ENCODE measurements around the gene PARP12.

The PARP12 gene

DNA sequence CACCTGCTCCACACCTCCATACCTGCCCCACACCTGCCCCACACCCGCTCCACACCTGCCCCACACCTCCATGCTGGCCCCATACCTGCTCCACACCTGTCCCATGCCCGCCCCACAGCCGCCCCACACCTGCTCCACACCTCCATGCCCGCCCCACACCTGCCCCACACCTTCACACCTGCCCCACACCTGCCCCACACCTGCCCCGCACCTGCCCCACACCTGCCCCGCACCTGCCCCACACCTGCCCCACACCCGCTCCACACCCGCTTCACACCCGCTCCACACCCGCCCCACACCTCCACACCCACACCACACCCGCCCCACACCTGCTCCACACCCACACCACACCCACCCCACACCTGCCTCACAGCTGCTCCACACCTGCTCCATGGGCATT is 53.0 kb downstream of the PARP12 start:
- FAIRE-seq: no peak

DNA sequence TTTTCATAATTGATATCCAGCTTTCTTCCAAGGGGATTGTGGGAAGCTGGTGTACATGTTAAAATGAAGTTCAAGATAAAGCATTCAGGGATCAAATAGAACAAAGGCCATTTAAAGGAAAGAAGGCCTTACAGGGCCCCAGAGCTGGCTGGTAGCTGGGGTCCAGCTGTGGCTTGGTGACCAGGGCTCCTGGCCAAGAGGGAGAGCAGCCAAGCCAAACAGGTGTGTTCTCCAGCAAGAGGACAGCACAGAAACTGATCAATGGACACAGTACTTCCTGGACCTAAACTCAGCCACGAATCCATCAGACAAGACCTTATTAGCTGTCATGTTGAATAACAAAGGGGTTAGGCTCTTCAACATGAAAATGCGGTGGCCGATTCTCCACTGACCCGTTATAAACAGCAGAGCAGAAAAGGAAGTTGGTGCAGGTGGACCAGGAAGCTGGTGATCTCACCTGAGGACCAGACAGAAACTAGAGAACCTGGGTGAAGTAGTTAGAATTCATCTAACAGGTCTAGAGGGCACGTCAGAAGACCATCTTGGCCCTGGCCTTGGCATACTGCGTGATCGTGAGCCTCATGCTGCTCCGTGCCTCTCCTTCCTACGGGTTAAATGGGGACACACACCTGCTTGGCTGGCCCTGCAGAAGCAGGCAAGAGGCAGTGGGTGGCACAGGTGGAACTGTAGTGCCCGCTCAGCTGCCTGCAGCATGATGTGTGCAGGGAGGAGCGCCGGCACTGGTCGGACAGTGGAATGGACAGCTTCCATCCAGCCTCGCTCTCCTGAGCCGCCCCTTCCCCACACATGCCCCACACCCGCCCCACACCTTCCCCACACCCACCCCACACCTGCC is 53.8 kb downstream of the PARP12 start:
- FAIRE-seq: no peak

DNA sequence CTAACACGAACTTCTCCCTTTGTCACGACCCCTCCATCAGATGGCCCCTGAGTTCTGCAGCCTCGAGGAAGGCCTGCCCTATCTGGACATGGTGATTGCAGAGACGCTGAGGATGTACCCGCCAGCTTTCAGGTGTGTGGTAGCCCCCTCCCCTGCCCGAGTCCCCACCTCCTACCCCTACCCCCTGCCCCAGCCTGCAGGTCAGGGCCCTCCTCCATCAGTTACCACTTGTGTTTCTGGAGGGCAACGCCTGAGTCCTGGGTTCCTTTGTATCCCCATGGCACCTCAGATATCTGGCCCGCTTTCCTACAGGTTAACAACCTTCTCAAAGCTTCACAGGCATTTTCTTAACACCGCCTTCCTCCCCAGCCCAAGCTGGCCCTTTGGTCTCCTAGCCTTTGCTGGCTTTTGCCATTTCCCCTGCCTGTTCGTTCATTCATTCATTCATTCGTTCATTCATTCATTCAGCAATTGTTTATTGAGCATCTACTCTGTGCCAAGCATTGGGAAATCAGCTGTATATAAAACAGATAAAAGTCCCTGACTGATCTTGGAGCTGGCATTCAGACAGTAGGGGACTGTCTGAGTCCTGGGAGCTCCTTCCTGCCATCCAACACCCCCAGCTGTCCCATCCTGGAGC is 55.6 kb downstream of the PARP12 start:
- FAIRE-seq: no peak

- no peak for FAIRE-seq
Measured at GRCh38 chr7:140006600-140006999, 56.2 kb downstream of the PARP12 start.

- FAIRE-seq: no peak
Measured at GRCh38 chr7:140005754-140006503, 56.8 kb downstream of the PARP12 start.

GRCh38 chr7:140005341-140005740 is 57.4 kb downstream of the PARP12 start:
- FAIRE-seq: no peak

- no peak for FAIRE-seq
Measured at GRCh38 chr7:140004672-140005071, 58.1 kb downstream of the PARP12 start.

DNA sequence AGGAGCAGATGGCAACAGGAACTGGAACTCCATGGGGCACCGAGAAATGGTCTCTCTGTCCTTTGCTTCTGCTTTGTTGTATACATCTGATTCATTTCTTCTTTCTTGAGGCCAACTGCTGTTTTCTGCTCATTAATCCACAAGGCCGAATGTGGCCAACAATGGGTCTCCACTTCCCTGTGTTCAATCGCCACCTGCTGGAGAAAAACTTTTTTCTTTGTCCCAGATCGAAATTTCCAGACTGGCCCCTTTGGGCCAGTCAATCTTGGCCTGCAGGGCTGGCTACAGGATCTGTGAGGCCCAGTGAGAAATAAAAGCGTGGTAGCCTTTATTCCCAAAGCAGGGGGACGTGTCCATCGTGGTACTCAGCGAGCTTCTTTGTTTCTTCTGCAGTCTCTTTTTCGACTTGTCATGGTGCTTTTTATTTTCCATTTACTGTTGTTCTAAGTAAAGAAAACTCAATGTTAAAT is 58.8 kb downstream of the PARP12 start:
- no peak for FAIRE-seq

DNA sequence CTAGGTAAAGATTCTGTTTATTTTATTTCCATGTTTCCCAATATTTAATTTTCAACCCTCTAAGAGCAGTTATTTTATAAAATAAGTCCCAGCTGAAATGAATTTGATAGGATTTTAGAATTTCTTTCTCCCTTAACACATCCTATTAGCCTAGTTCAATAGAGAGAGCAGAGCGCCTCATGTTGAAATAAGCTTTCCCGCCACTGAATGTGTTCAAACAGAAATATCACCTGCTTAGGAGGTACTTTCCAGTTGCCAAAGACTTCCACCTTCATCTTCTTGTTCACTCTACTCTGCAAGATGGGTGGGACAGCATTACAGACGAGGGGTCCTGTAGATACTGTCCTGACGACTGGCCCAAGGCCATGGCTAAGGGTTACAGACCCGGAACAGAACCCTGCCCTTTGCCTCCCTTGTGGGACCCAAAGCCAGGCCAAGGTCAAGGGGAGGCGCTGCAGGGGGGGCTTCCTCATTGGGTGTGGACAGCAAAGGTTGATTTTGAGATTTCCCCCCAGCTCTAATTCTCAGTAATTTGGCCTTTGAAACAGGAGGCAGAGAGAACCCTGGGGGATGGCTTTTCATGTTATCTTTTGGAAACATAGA is 62.0 kb downstream of the PARP12 start:
- FAIRE-seq: no peak

- no peak for FAIRE-seq
Measured at GRCh38 chr7:139999516-139999915, 63.2 kb downstream of the PARP12 start.

GRCh38 chr7:139998572-139998971 is 64.2 kb downstream of the PARP12 start:
- FAIRE-seq: no peak

DNA sequence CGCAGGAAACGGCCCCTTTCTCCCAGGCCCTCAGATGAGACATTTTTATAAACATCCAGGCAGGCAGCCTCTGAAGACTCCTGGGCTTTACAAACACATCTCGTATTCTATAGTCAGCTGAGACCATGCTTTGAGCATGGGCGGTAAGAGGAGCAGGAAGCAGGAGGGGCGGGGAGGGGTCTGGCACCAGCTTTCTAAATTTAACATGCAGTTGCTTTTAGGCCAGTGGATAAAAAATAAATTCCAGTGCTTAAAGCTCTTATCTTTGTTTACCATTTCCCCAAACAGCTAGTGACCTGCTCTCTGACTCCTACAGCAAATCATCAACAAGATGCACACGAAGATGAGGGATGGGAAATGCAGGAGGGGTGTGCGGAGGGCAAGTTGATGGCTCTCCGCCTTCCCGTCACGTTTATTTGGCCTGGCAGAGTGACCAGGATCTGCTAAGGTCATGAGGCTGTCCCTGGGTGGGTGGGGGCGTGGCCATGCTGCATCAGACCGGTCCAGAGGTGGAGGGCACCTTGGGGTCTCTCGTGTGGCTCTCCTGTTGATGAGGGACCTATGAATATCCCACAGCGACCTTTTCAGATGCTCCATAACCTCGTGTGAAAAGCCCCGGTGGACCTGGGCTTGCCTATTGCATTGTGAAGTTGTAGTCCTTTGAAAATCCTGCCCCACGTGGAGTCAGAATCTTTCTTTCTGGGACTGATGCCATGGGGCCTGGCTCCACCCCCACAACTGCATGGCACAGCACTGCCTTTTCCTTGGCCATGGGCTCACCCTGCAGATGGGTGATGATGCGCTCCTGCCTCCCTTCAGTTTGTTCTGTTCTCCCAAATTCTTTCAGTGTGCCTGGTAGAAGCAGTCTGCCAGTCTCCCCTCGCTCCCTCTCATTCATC is 67.5 kb downstream of the PARP12 start:
- FAIRE-seq: no peak

GRCh38 chr7:139994356-139994755 is 68.4 kb downstream of the PARP12 start:
- no peak for FAIRE-seq

DNA sequence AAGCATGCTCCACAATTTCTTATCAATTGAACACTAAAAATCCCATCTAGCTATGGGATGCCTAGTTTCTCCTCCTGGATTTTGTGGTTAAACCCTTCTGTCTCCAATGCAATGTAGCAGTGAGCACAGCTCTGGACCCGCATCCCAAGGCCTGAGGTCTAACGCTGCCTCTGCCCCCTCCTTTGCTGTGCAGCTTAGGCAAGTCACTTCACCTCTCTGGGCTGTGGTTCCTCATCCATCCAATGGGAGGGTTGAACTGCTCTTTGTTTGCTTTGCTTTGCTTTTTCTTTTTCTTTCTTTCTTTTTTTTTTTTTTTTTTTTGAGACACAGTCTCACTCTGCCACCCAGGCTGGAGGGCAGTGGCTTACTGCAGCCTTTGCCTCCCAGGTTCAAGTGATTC is 69.2 kb downstream of the PARP12 start:
- no peak for FAIRE-seq

DNA sequence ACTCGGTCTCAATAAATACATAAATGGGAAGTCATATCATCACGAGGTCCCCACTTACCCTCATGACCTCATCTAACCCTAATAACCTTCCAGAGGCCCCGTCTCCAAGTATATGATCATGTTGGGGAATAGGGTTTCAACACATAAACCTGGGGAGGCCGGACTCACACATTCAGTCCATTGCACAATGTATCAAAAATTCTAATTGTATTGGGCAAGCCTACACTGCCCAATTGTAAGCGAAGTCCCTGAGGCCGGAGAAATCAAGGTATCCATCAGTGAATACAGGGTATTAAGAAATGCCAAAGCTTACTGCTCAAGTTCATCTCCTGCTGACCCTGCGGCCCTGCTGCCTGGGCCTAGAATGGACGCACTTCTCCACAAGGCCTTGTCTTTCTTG is 69.6 kb downstream of the PARP12 start:
- FAIRE-seq: no peak

GRCh38 chr7:139992353-139993044 is 70.3 kb downstream of the PARP12 start:
- no peak for FAIRE-seq

DNA sequence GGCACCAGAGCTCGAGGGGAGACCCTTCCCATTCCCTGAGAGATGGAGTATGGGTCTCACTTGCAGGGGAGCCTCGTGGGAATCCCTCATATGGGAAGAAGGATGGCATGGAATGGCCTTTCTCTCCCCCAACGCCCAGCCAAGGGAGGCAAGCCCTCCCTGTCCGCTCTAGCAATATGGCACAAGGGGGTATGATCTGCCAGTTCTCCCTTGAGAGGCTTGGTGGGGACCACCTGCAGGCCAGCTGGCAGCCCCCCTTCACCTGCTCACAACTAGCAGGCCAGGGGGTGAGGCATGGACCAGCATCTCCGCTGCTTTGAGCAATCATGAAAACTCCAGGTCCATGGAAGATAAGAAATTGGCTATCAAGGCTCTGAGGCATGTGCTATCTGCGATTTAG is 70.8 kb downstream of the PARP12 start:
- no peak for FAIRE-seq

- no peak for FAIRE-seq
Measured at GRCh38 chr7:139991269-139991666, 71.5 kb downstream of the PARP12 start.

GRCh38 chr7:139990571-139991268 is 72.0 kb downstream of the PARP12 start:
- FAIRE-seq: no peak

GRCh38 chr7:139990142-139990535 is 72.6 kb downstream of the PARP12 start:
- FAIRE-seq: no peak

Data from TTC549 (cell line).